ENCODE data around the gene NIP7.

NIP7 gene

DNA sequence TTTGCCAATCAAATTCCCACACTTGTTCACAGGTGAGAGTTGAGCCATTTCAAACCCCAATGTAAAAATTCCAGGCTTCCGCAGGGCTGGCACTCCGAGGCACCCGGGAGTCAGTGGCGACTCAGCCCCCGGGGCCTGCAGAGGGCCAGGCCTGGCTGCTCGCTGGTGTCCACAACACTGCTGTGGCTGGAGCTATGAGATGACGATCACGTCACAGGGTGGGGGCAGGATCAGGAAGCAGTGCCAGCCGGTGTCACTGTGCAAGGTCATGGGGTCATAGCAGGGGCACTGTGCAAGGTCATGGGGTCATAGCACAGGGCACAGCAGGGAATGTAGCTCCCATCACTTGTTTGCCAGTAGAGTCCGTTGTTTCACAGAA is 20.7 kb upstream of the NIP7 start:
- no peak for DNase-seq (ENCODE audit: low read depth)

DNA sequence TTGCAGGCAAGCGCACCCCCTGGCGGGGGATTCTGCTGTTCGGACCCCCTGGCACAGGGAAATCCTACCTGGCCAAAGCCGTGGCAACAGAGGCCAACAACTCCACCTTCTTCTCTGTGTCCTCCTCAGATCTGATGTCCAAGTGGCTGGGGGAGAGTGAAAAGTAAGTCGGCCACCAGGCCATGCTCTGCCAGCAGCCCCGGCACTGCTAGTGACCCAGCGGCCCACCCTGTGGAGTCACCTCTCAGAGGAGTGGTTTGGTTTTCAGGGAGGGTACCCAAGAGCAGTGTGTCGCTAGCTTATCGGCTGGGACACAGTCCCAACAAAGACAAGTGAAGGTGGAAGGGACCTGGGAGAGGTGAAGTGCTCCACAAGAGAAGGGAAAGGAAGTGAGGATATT is 20.2 kb upstream of the NIP7 start:
- DNase-seq (ENCODE audit: low read depth) = no peak

DNA sequence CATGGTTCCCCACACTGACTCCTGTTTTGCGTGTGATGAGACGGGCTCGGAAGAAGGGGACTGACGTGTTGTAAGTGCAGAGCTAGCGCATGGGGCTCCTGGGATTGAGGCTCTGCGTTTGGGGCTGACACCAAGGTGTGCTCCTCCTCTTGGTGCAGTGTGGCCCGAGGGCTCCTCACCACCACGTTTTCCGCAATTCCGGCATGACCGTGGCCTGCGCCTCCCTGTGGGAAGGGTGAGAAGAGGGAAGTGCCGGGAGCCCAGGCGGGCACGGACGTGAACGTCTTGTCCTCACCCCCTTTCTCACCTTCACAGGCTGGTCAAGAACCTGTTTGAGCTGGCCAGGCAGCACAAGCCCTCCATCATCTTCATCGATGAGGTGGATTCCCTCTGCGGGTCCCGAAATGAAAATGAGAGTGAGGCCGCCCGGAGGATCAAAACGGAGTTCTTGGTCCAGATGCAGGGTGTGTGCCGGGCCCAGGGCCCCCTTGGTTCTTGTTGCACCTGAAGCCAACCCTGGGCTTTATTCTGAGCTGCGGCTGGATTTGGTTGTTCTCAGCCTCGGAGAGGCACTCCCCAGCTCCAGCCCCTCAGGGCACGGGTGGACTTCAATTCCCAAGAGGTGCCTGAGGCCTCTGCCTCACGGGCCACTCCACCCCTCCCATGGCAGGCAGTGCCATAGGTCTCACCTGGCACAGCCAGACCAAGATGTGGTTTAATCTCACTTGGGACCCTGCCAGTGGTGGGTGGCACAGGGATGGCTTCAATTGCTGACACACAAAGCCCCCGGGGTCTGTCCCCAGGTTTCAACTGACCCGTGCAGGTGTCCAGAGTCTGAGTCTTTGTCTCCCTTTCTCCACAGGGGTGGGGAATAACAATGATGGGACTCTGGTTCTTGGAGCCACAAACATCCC is 19.5 kb upstream of the NIP7 start:
- DNase-seq (ENCODE audit: low read depth) = no peak

DNA sequence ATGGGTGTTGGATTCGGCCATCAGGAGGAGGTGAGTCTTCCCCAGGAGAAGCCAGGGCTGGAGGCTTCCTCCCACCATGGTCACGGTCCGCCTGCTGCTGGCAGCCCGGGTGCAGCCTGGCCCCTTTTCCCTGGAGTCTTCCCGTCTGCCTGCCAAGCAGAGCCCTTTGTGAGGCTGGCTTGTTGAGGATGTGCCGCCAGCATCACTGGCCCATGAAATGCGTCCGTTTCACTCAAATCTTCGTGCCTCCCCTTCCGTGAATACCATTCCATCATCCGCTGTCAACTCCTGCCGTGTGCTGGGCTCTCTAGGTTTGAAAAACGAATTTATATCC is 18.9 kb upstream of the NIP7 start:
- DNase-seq (ENCODE audit: low read depth) = no peak

DNA sequence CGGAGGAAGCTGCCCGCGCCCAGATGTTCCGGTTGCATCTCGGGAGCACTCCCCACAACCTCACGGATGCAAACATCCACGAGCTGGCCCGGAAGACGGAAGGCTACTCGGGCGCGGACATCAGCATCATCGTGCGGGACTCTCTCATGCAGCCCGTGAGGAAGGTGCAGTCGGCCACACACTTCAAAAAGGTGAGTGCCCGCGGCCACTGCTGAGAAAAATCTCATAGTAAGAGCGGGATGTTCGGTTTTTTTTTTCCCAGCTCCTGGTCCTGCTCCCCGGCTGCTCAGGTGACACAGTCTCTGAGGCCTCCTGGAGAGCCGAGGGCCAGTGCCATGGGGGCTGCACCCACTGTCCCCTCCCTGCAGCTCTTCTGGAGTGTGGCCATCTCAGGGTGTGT is 18.5 kb upstream of the NIP7 start:
- DNase-seq (ENCODE audit: low read depth) = no peak

DNA sequence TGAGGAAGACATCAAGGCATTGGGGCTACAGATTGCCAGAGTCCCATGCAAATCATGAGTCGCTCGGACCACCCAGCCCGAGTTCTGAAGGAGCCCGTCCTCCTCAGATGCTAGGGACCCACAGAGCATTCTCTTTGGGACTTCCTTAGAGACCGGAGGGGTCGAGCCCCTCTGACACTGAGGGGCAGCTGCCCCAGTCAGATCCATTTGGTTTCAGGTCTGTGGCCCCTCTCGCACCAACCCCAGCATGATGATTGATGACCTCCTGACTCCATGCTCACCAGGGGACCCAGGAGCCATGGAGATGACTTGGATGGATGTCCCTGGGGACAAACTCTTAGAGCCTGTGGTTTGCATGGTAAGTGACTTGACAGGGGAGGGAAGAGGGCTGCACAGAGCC is 17.2 kb upstream of the NIP7 start:
- DNase-seq (ENCODE audit: low read depth) = no peak

DNA sequence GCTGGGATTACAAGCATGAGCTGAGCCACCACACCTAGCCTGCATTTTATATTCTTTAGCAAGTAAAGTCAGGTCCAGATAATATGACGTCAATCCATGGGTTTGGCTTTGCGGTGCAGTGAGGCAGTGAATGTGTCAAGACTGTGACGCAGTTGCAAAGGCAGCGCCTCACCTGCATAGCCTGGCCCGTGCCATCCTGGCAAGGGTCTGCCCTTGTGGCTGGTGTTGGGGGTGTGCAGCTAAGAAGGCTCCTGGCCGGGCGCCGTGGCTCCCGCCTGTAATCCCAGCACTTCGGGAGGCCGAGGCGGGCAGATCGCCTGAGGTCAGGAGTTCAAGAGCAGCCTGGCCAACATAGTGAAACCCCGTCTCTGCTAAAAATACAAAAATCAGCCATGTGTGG is 16.2 kb upstream of the NIP7 start:
- no peak for DNase-seq (ENCODE audit: low read depth)

DNA sequence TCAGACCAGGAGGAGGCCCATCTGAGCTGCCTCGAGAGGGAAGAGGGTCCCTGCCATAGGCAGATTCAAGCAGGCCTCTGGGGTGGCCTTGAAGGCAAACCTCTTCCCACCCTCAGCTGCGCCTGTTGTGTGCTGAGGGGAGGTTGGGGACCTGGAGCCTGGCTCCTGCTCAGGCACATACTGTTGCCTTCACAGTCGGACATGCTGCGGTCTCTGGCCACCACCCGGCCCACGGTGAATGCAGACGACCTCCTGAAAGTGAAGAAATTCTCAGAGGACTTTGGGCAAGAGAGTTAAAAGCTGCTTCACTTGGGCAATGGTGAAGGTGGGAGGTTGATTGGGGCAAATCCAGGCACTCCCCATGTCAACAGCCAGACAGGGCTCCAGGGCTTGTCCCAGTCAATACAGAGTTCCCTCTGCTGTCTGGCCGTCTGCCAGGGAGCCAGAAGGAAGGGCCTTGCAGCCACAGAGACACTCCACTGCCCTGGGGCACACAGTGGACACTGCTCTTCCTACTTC is 15.5 kb upstream of the NIP7 start:
- no peak for DNase-seq (ENCODE audit: low read depth)

DNA sequence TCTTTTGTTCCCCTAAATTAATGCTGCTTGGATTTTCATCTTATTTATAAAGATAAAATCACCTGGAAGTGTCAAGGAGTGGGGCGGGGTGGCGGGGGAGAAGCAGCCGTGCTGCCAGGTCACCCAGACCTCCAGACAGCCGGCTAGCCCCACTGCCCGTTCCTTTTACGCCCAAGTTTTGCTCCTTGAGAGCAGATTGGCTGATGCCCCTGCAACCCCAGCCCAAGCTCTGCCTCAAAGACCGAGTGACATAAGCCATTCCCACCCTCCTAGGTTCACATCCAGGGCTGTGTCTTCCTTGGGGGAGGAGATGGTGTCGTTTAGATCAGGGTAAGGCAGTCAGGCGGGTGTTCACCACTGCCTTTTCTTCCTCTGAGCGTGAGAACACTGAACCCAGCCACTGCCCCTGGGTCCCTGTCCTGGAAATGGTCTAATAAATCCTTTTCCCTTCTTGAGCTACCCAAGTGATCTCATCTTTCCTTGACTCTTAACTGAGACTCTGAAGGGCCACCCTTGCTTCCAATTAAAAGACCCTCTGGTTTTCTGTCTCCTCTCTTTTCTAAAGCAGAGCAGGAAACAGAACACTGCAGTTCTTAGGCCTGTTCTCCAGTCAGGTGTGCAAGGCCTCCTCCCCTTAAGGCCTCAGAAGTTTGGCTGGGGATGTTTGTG is 14.9 kb upstream of the NIP7 start:
- no peak for DNase-seq (ENCODE audit: low read depth)

DNA sequence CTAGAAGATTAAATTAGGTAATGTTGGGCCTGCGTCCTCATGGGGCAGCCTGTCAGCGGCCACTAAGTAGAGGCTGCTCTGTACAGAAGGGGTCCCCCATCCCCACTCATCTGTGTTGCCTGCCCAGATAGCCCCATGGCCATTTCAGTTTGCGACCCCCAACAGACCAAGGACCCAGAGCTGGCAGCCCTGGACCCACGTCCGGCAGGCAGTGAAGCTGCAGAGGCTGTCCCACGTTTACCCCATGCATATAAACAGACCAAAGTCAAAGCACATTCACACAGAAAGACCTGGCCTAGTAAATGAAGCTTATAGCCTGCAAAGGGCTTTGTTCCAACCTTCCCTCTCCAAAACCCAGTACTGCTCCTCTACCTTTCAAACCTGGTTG is 13.8 kb upstream of the NIP7 start:
- no peak for DNase-seq (ENCODE audit: low read depth)

DNA sequence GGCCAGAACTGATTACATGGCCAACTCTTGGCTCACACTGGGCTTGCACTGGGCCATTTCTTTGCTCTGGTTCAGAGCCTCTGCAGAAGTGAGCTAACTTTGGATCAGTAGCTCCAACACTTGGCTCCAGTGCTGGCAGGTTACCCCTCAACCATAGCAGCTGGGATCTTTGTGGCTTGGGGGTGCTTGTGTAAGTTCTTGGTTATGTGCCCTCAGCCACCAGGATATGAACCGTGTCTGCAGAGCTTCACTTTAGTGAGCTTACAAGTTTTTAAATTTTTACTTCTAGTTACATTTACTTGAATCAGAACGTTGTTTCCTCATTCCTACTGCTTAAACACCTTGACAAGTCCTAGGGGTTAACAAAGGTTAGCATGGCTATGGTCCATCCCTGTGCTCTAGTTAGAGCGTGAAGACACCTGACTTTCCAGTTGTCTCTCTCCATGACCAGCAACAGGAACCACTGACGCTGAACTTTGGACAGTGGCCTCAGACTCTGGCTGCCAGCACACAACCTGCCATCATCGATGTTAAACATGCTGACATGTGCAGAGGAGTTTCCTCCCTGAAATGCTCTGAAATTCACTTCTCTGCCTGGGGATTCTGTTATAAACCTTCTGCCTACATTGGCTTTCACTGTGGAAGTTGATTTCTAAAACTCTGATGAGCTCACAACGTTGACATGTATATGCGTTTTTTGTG is 13.2 kb upstream of the NIP7 start:
- no peak for DNase-seq (ENCODE audit: low read depth)

DNA sequence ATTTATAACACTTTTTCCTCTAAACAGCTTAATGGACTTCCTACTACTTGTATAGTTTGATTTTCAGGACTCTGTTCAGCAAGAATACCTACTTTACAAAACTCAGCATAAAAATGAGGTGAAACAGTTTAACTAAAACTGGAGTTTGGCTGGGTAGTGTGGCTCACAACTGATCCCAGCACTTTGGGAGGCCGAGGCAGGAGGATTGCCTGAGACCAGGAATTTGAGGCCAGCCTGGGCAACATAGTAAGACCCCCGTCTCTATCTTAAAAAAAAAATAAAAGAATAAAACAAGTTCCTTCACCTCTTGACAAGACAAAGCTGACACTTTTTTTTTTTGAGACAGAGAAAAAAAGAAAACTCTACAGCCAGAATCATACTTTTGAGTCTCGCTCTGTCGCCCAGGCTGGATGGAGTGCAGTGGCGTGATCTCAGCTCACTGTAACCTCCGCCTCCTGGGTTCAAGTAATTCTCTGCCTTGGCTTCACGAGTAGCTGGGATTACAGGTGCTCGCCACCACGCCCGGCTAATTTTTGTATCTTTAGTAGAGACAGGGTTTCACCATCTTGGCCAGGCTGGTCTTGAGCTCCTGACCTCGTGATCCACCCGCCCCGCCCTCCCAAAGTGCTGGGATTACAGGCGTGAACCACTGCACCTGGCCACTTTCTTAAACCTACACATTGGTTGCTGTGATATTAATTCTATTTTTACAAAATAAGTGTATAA is 11.8 kb upstream of the NIP7 start:
- DNase-seq (ENCODE audit: low read depth) = no peak

DNA sequence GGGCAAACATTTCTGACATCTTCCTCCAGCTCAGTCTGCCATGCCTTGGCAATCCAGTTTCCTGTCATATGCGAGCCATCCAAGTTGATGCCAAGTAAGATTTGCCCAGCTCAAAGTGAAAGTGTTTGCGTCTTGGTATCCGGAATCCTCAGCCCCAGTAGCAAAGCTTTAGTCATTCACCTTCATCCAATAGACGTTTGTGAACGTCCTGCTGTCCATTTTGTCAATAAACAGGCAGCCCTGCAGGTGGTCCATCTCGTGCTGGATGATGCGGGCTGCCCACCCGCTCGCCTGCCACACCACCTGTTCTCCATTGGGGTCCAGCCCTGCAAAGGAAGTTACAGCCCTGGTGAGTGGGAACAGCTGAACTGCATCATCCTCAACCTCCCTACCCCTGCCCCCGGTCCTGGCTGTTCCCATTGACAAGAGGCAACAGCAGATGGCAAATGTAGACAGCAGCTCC is 10.7 kb upstream of the NIP7 start:
- no peak for DNase-seq (ENCODE audit: low read depth)

DNA sequence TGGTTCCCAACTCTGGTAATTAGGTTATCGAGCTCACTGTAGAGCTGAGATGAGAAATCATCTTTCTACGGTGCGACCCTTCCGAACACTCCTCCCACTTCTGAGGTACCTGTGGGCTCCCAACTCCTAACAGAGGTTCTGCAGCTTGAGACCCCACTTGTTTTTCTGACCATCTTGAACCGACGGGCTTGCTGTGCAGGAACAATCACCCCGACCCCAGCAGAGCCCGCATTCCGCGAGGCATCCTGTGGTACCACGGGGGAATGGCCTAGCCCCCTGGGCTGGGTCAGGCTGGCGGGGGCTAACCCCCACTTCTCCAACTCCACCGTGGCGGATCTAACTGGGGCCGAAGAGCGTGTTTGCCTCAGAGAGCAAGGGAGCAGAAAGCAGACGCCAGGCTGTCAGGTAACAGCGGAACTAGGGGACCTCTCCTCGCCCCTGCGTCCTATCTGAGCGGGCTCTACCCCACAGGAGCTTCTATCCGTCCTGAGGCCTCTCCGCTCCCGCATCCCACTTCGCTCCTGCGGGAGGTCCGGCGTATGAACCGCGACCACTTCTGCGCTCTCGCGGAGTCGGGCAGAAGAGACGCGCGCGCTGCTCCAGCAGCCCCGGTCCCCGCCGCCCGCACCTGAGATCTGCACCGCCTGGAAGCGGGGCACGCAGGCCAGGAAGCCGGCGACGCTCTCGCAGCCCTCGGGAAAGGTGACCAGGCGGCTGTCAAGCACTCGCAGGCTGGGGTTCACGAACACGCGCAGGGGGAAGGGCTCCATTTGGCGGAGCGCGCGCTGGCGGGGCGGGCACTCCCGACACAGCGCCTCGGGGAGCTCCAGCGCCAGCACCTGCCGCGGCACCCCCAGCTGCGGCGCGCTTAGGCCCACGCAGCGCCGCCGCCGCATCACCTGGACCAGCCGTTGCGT is 9.9 kb upstream of the NIP7 start:
- peak; percentile 24 for DNase-seq (ENCODE audit: low read depth)

DNA sequence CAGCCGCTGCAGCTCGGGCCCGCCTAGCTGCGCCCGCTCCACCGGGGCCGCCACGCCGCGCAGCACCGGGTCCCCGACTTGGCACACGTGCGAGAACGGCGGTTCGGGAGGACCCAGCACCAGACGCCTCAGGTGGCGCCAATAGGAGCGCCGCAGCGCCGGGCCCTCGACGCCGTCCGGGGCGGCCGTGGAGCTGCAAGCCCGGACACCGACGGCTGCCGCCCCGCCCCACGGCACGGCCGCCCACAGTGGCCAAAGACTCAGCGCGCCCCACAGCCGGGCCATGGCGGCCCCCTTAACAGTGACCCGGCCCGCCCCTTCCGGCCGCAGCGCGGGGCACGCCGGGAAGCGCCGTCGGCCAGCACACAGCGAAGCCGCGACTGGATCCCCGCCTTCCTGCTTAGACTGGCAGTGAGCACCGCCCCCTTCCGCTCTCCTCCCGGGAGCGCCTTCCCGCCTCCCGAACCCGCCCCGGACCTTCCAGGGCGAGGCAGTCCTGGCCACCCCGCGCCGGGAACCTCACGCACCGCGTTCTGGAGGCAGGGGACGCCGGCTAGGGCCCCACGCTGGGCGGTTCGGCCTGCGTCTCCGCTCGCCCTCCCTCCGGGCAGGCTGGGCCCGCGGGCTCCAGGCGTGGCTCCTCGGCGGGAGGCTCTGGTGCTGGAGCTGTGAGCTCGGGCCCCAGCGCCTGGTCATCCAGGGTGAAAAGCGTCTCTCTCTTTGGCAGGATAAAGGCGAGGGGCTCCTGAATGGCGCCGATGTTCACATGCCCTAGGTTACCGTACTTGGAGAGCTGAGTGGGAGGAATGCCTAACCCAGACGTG is 9.1 kb upstream of the NIP7 start, which contains the start of gene PDF:
PDF (minus strand) TSS at position 303 of the 824 bp plus-strand sequence; CDS start at position 285, 18 bp downstream.
- DNase-seq (ENCODE audit: low read depth) = peak; percentile 82

DNA sequence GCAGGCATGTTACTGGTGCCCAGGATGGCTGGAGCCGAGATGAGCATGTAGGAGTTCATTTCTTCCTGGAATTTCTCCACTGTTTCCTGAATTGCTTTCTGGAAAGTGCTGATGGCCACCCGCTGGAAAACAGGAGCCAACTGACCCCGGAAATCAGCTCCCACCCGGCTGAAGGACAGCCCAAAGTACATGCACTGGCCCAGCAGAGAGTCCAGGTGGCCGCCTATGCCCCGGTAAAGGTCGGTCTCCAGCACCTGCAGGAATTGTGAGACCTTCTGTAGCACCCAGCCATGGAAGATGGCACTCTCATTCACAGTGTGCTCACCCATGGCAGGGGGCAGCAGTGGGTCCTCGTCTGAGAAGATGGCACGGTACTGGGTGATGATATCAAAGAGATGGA is 4.9 kb upstream of the NIP7 start:
- DNase-seq (ENCODE audit: low read depth) = no peak

DNA sequence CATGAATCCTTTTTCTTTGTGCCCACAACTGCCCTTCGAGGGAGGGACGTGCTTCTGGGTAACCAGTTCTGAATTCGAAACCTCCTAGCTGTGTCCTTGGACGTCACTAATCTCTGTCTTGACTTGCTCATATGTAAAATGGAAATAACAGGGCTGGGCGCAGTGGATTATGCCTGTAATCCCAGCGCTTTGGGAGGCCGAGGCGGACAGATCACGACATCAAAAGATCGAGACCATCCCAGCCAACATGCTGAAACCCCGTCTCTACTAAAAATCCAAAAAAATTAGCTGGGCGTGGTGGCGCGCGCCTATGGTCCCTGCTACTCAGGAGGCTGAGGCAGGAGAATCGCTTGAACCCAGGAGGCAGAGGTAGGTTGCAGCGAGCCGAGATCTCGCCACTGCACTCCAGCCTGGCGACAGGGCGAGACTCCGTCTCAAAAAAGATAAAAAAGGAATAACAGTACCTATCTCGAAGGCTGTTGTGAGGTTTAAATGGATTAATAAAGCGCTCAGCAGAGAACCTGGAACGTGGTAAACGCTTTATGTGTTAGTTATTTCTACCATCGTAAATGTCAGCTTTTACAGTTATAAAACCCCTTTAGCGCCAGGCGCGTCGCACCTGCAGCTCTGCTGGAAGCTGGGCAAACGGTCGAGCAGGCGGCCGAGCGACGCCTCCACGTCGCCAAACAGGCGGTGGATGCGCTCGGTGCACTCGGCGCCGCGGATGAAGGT is 849 bp upstream of the NIP7 start:
- DNase-seq (ENCODE audit: low read depth) = no peak

DNA sequence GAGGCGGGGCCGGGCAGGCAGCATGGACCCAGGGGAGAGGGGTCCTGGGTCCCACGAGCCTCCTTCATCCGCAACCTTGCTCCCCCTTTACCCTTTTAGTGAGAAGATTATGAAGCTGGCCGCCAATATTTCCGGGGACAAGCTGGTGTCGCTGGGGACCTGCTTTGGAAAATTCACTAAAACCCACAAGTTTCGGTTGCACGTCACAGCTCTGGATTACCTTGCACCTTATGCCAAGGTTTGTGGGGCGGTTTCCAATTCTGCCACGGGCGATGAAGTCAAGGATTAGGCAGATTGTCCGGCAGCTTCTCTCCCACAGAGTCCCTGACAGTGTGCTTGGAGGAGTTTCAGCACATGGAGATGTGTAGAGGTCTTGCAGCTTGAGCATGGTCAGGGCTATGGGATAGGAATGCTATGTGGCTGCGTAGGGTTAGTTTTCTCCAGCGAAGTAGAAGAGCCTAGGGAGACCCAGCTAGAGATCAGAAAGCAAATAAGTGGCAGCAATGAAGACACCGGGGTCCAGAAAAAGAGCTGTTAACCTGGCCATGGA is 598 bp downstream of the NIP7 start:
- no peak for DNase-seq (ENCODE audit: low read depth)

DNA sequence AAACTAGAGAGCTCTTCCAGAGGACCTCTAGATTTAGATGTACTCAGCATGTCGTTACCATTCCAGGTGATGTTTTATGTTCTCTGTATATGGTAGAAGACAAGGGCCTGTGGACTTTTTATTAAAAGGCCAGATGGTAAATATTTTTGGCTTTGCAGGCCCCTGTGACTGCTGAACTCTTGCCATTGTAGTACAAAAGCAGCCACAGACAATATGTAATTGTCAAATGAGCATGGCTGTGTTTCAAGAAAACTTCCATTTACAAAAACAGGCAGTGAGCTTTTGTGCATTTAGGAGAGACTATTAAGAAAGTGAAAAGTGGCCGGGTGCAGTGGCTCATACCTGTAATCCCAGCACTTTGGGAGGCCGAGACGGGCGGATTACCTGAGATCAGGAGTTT is 4.6 kb downstream of the NIP7 start:
- no peak for DNase-seq (ENCODE audit: low read depth)

Data from stimulated activated CD8-positive, alpha-beta memory T cell treated with anti-CD3 and anti-CD28 coated beads, Interleukin-4, amount 100 ng/mL, for 24 hours (primary cell).